HG02970 (cell line): ENCODE measurements around the gene EFTUD2.
A peak's percentile ranks its signal among the peaks of the same experiment; 100 is the strongest.
"Not testable (repeated sequence)": the region's sequence is repeated elsewhere in the genome, so short reads cannot be mapped to it uniquely, and the experiment has no call there.

Experiments
- ATAC-seq: cut with Tn5 transposase; IDR thresholded peaks from one replicate; pipeline ENCODE4 v1.9.1; 2021; ENCODE audit warnings: mild to moderate bottlenecking, moderate library complexity, moderate number of reproducible peaks; ENCODE audit not compliant: unreplicated experiment, low FRiP score

EFTUD2 gene

GRCh38 chr17:44899074-44899782 is at the start of gene EFTUD2:
EFTUD2 (minus strand) TSS chr17:44899445; CDS start chr17:44894521, 4,924 bp downstream.
- peak; percentile 69 for ATAC-seq

GRCh38 chr17:44948315-44948795 is 49.1 kb upstream of the EFTUD2 start:
- peak; percentile 9 for ATAC-seq

- ATAC-seq, result peak; percentile 62
These were observed 48.4 kb upstream of the EFTUD2 start, which contains the start of gene KIF18B for GRCh38 chr17:44947461-44948314. KIF18B (minus strand) TSS chr17:44947773; CDS start chr17:44936344, 11,429 bp downstream.

GRCh38 chr17:44945652-44946051 is 46.4 kb upstream of the EFTUD2 start:
- ATAC-seq, result not testable (repeated sequence)

GRCh38 chr17:44942456-44942855 is 43.2 kb upstream of the EFTUD2 start:
- no peak for ATAC-seq

- no peak for ATAC-seq
These were observed 42.6 kb upstream of the EFTUD2 start for GRCh38 chr17:44941712-44942331.

GRCh38 chr17:44940768-44941167 is 41.5 kb upstream of the EFTUD2 start:
- ATAC-seq, result no peak

GRCh38 chr17:44940317-44940716 is 41.1 kb upstream of the EFTUD2 start:
- no peak for ATAC-seq

- ATAC-seq, result no peak
These were observed 35.9 kb upstream of the EFTUD2 start for GRCh38 chr17:44935116-44935515.

- ATAC-seq, result no peak
These were observed 35.5 kb upstream of the EFTUD2 start for GRCh38 chr17:44934745-44935105.

GRCh38 chr17:44933824-44934744 is 34.8 kb upstream of the EFTUD2 start:
- ATAC-seq, result no peak

GRCh38 chr17:44932787-44933097 is 33.5 kb upstream of the EFTUD2 start:
- ATAC-seq, result no peak

- ATAC-seq, result no peak
These were observed 33.0 kb upstream of the EFTUD2 start for GRCh38 chr17:44932096-44932786.

- ATAC-seq, result no peak
These were observed 32.1 kb upstream of the EFTUD2 start for GRCh38 chr17:44931376-44931775.

- no peak for ATAC-seq
These were observed 31.4 kb upstream of the EFTUD2 start for GRCh38 chr17:44930667-44931066.

- no peak for ATAC-seq
These were observed 29.9 kb upstream of the EFTUD2 start for GRCh38 chr17:44928950-44929720.

GRCh38 chr17:44928136-44928535 is 28.9 kb upstream of the EFTUD2 start:
- ATAC-seq, result no peak

- no peak for ATAC-seq
These were observed 28.5 kb upstream of the EFTUD2 start for GRCh38 chr17:44927696-44928095.
